DOHH2 (cell line): ENCODE data around the gene CPNE8.

Source experiments
- H3F3A ChIP-seq: fragments of 200-600 bp; sonication (generic), shearing (Covaris generic); 2 replicates; pipeline ENCODE4 v1.6.0; 2016; ENCODE audit warnings: antibody characterized with exemption, mild to moderate bottlenecking; ENCODE audit not compliant: control insufficient read depth, insufficient read depth
- H3K27ac ChIP-seq: fragments of 200-600 bp; sonication (generic); 2 replicates; pipeline ENCODE4 v1.5.1; 2014; ENCODE audit warnings: low read depth, mild to moderate bottlenecking, low read length, moderate library complexity
- H3K27me3 ChIP-seq: fragments of 200-600 bp; sonication (generic); 2 replicates; pipeline ENCODE4 v1.6.1; 2014; ENCODE audit warnings: mild to moderate bottlenecking, low read length, mixed read lengths; ENCODE audit not compliant: control insufficient read depth
- H3K36me3 ChIP-seq: fragments of 200-600 bp; sonication (generic); 2 replicates; pipeline ENCODE4 v1.6.1; 2014; ENCODE audit warnings: mild to moderate bottlenecking, low read length, moderate library complexity, mixed read lengths; ENCODE audit not compliant: control insufficient read depth
- H3K4me1 ChIP-seq: fragments of 200-600 bp; sonication (generic); 2 replicates; pipeline ENCODE4 v1.6.1; 2014; ENCODE audit warnings: mild to moderate bottlenecking, low read length, mixed read lengths; ENCODE audit not compliant: control insufficient read depth
- H3K4me2 ChIP-seq: fragments of 200-600 bp; sonication (generic); 2 replicates; pipeline ENCODE4 v1.6.0; 2014; ENCODE audit warnings: mild to moderate bottlenecking, low read length, moderate library complexity
- H3K4me3 ChIP-seq: fragments of 200-600 bp; sonication (generic); 2 replicates; pipeline ENCODE4 v1.5.1; 2014; ENCODE audit warnings: mild to moderate bottlenecking, low read length, mixed read lengths
- H3K79me2 ChIP-seq: fragments of 200-600 bp; sonication (generic); 2 replicates; pipeline ENCODE4 v1.6.1; 2014; ENCODE audit warnings: mild to moderate bottlenecking, low read length, mixed read lengths; ENCODE audit not compliant: control insufficient read depth
- H3K9me2 ChIP-seq: fragments of 200-600 bp; sonication (generic); replicated peaks from 2 replicates; pipeline ENCODE4 v1.6.1; 2014; ENCODE audit warnings: mild to moderate bottlenecking, low read length, mixed read lengths; ENCODE audit not compliant: control insufficient read depth
- H3K9me3 ChIP-seq: fragments of 200-600 bp; sonication (generic); 2 replicates; pipeline ENCODE4 v1.6.1; 2014; ENCODE audit warnings: antibody characterized with exemption, low read length, mixed read lengths; ENCODE audit not compliant: control insufficient read depth, insufficient read depth
- H4K20me1 ChIP-seq: fragments of 200-600 bp; sonication (generic); 2 replicates; pipeline ENCODE4 v1.6.0; 2014; ENCODE audit warnings: low read depth, mild to moderate bottlenecking, antibody characterized with exemption, low read length, moderate library complexity; ENCODE audit not compliant: control insufficient read depth, insufficient read depth
- CTCF ChIP-seq: fragments of 200-600 bp; sonication (generic); IDR thresholded peaks from one replicate; pipeline ENCODE4 v1.5.1; 2014; ENCODE audit warnings: antibody characterized with exemption, mild to moderate bottlenecking, low read depth, low read length; ENCODE audit not compliant: poor library complexity, severe bottlenecking
- EZH2phosphoT487 ChIP-seq: fragments of 200-600 bp; sonication (generic); IDR thresholded peaks from 2 replicates; pipeline ENCODE4 v1.6.1; 2017; ENCODE audit warnings: borderline replicate concordance, mild to moderate bottlenecking, antibody characterized with exemption, low read length, moderate library complexity, mixed read lengths

Gene CPNE8

DNA sequence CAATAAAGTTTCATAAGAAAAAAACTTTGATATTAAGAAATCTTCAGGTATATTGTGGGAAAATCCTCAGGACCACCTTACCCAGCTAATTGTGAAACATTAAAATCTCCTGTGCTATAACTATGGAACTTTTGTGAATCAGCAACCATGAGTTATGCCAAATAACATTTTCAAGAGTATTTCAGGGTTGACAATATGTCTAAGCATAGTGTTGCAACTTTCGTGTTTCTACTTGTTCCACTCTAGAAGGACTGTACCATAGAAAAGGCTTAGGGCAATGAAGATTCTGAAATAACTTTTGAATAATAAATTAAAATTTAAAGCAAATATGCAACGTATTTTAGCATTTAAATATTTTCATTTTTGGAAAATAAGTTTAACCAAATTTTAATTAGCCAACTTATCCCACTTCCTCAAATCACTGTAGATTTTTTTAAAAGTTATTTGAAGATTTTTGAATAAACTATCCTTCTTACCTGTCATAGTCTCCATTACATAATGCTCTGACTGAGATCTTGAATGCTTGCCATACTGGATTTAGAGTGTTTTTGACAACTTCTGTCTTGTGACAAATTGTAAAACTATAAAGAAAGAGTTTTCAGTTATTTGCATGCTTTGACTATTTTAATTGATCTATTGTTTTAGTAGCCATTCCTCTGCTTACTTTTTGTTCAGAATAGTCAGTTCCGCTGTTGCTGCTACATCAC, 143.6 kb downstream of the CPNE8 start:
- Histone ChIP-seq H3K4me3 (no peak overlapping the region), H3F3A (no peaks in the 10 kb centered on the region), H3K36me3 (no peaks in the 10 kb centered on the region), H4K20me1 (no peaks in the 10 kb centered on the region), H3K9me3 (no peaks in the 10 kb centered on the region), H3K27me3 (no peaks in the 10 kb centered on the region), H3K4me1 (no peaks in the 10 kb centered on the region), H3K9me2 (no peaks in the 10 kb centered on the region), H3K4me2 (no peak overlapping the region), H3K79me2 (no peaks in the 10 kb centered on the region), H3K27ac (no peak overlapping the region)
- TF ChIP-seq CTCF (no peak), EZH2phosphoT487 (no peak)

DNA sequence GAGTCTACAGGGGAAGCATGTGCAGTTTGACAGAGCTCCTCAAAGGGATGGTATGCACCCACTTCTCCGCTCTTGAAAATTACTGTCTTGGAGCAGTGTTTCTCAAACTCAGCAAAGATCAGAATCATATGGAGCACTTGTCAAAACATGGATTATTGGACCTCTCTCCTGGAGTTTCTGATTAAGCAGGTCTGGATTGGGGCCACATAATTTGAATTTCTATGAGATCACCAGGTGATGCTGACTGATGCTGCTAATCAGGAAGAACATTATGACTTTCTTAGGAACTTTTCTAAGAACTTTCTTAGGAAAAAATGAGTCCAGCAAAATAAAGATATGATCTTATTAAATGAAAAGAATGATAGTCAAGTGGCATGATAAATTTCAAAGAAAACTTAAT, 144.3 kb downstream of the CPNE8 start:
- Histone ChIP-seq H3F3A (no peaks in the 10 kb centered on the region), H3K36me3 (no peaks in the 10 kb centered on the region), H3K4me3 (no peak overlapping the region), H3K27me3 (no peaks in the 10 kb centered on the region), H3K4me1 (no peaks in the 10 kb centered on the region), H3K9me2 (no peaks in the 10 kb centered on the region), H3K4me2 (no peak overlapping the region), H4K20me1 (no peaks in the 10 kb centered on the region), H3K27ac (no peak overlapping the region), H3K79me2 (no peaks in the 10 kb centered on the region), H3K9me3 (no peaks in the 10 kb centered on the region)
- TF ChIP-seq CTCF = no peak
- no peak for TF ChIP-seq EZH2phosphoT487

GRCh38 chr12:38759621-38760020, 145.8 kb downstream of the CPNE8 start:
- H3K9me3 ChIP-seq = no peaks in the 10 kb centered on the region
- H3K4me2 ChIP-seq = no peak overlapping the region
- no peak overlapping the region for H3K4me3 ChIP-seq
- no peaks in the 10 kb centered on the region for H3K27me3 ChIP-seq
- no peaks in the 10 kb centered on the region for H3K9me2 ChIP-seq
- H3K36me3 ChIP-seq = no peaks in the 10 kb centered on the region
- no peaks in the 10 kb centered on the region for H3F3A ChIP-seq
- no peaks in the 10 kb centered on the region for H3K4me1 ChIP-seq
- no peak overlapping the region for H3K27ac ChIP-seq
- TF ChIP-seq CTCF (no peak), EZH2phosphoT487 (no peak)
- no peaks in the 10 kb centered on the region for H3K79me2 ChIP-seq
- no peaks in the 10 kb centered on the region for H4K20me1 ChIP-seq
